Measurements from ENCODE around the gene SLC41A3.

The SLC41A3 gene

DNA sequence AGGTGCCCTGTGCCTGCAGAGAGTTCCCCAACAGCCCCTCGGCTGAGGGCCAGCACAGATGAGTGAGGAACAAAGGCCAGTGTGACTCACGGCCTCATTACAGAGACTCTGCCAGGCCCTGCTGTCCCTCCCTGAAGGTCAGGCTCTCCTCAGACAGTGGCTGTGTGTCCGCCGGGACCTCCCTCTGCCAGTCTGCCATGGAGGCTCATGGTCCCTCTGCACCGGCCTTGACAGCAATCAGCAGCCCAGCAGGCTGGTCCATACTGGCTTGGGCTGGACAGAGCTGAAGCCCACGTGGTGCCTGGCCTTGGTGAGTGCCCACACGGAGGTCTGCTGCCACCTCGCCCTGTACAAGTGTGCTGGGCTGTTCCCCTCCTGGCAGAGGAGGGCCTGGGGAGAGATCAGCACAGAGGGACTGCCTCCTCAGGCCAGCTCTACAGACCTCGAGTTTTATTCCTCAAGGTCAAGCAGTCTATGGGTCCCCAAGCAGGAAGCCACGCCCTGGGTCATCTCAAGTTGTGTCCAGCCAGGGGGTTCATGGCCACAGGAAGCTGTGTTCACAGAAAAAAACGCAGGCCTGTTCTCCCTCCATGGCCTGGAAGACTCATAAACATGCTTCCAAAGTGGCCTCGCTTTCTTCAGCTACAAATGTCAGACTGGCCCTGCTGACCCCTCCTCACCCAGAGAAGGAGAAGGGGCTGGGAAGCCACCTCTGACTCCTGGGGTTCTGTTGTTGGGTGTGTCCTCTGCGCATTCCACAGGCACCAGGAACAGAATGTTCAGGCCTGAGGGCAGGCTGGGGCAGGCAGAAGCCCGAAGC, 27.0 kb downstream of the SLC41A3 start:
- no peak overlapping the region for H3K4me2 ChIP-seq (ENCODE audit: low read length)
- no peaks in the 10 kb centered on the region for H4K20me1 ChIP-seq (ENCODE audit: control insufficient read depth, insufficient read depth, low read depth, low read length)
- TF ChIP-seq EZH2phosphoT487 (IDR thresholded peaks at IDR 0.05; ENCODE audit: borderline replicate concordance, low read length) (no peak), CTCF (IDR thresholded peaks at IDR 0.05; ENCODE audit: low read depth, low read length, poor library complexity, severe bottlenecking) (no peak)
- H3K4me1 ChIP-seq (ENCODE audit: control insufficient read depth, low read length), result peaks cover 9% of the 10 kb centered on the region
- H3K27ac ChIP-seq (ENCODE audit: low read depth, low read length), result no peak overlapping the region
- no peaks in the 10 kb centered on the region for H3K9me3 ChIP-seq (ENCODE audit: control insufficient read depth, insufficient read depth, low read length)
- H3K4me3 ChIP-seq (ENCODE audit: low read length), result no peak overlapping the region
- H3F3A ChIP-seq (ENCODE audit: control insufficient read depth, insufficient read depth), result no peaks in the 10 kb centered on the region
- H3K9me2 ChIP-seq (replicated peaks; ENCODE audit: control insufficient read depth, low read length), result no peaks in the 10 kb centered on the region
- H3K36me3 ChIP-seq (ENCODE audit: control insufficient read depth, low read length), result no peaks in the 10 kb centered on the region
- H3K27me3 ChIP-seq (ENCODE audit: control insufficient read depth, low read length), result no peaks in the 10 kb centered on the region
- H3K79me2 ChIP-seq (ENCODE audit: control insufficient read depth, low read length), result no peaks in the 10 kb centered on the region

- H4K20me1 ChIP-seq (ENCODE audit: control insufficient read depth, insufficient read depth, low read depth, low read length), result no peaks in the 10 kb centered on the region
- H3K9me2 ChIP-seq (replicated peaks; ENCODE audit: control insufficient read depth, low read length), result no peaks in the 10 kb centered on the region
- no peak overlapping the region for H3K27ac ChIP-seq (ENCODE audit: low read depth, low read length)
Measured at GRCh38 chr3:126056088-126056487, 27.8 kb downstream of the SLC41A3 start.

GRCh38 chr3:126054870-126055269, 29.1 kb downstream of the SLC41A3 start:
- TF ChIP-seq EZH2phosphoT487 (IDR thresholded peaks at IDR 0.05; ENCODE audit: borderline replicate concordance, low read length) (no peak), CTCF (IDR thresholded peaks at IDR 0.05; ENCODE audit: low read depth, low read length, poor library complexity, severe bottlenecking) (no peak)
- Histone ChIP-seq H3K27ac (ENCODE audit: low read depth, low read length) (no peak overlapping the region), H3K27me3 (ENCODE audit: control insufficient read depth, low read length) (no peaks in the 10 kb centered on the region), H3K9me2 (replicated peaks; ENCODE audit: control insufficient read depth, low read length) (no peaks in the 10 kb centered on the region), H3K36me3 (ENCODE audit: control insufficient read depth, low read length) (no peaks in the 10 kb centered on the region), H3K4me1 (ENCODE audit: control insufficient read depth, low read length) (peaks cover 9% of the 10 kb centered on the region), H3K9me3 (ENCODE audit: control insufficient read depth, insufficient read depth, low read length) (no peaks in the 10 kb centered on the region), H4K20me1 (ENCODE audit: control insufficient read depth, insufficient read depth, low read depth, low read length) (no peaks in the 10 kb centered on the region), H3K4me2 (ENCODE audit: low read length) (no peak overlapping the region), H3F3A (ENCODE audit: control insufficient read depth, insufficient read depth) (no peaks in the 10 kb centered on the region), H3K4me3 (ENCODE audit: low read length) (no peak overlapping the region), H3K79me2 (ENCODE audit: control insufficient read depth, low read length) (no peaks in the 10 kb centered on the region)

More at GRCh38 chr3:126056088-126056487, 27.8 kb downstream of the SLC41A3 start:
- H3F3A ChIP-seq (ENCODE audit: control insufficient read depth, insufficient read depth), result no peaks in the 10 kb centered on the region
- no peaks in the 10 kb centered on the region for H3K9me3 ChIP-seq (ENCODE audit: control insufficient read depth, insufficient read depth, low read length)
- peaks cover 9% of the 10 kb centered on the region for H3K4me1 ChIP-seq (ENCODE audit: control insufficient read depth, low read length)
- no peaks in the 10 kb centered on the region for H3K27me3 ChIP-seq (ENCODE audit: control insufficient read depth, low read length)
- no peak for TF ChIP-seq EZH2phosphoT487 (IDR thresholded peaks at IDR 0.05; ENCODE audit: borderline replicate concordance, low read length)
- TF ChIP-seq CTCF (IDR thresholded peaks at IDR 0.05; ENCODE audit: low read depth, low read length, poor library complexity, severe bottlenecking), result no peak
- no peaks in the 10 kb centered on the region for H3K36me3 ChIP-seq (ENCODE audit: control insufficient read depth, low read length)
- H3K4me3 ChIP-seq (ENCODE audit: low read length), result no peak overlapping the region
- H3K4me2 ChIP-seq (ENCODE audit: low read length), result no peak overlapping the region
- no peaks in the 10 kb centered on the region for H3K79me2 ChIP-seq (ENCODE audit: control insufficient read depth, low read length)

All from DOHH2 (cell line).